Left lobe of liver (tissue), 2 donors: ENCODE measurements around the gene CNTLN. TPM values are rescaled to one million over a fixed set of nuclear protein-coding genes. Genes with fewer than 3 reads are reported as not detected.
"Not testable (repeated sequence)": the region's sequence is repeated elsewhere in the genome, so short reads cannot be mapped to it uniquely, and the experiment has no call there.

Experiments
- ATAC-seq: fragments of 200-7000 bp; cut with Tn5 transposase; one replicate; pipeline ENCODE4 v1.9.1; 2020; ENCODE audit warnings: mild to moderate bottlenecking, moderate library complexity
- DNase-seq: peaks from one replicate; pipeline ENCODE4 v3.0.0-alpha.2; 2020; ENCODE audit warnings: low spot score
- total RNA-seq: library from RNA; stranded (reverse); gene quantifications from one replicate; pipeline ENCODE4 v1.2.1, GENCODE V29; 2021
- donor health status: DM: no; HTN: no; CAD: no; lungs with moderate emphysema.
- donor health status: DM: no; HTN: yes; CAD: no.

Gene CNTLN
- total RNA-seq, 1 donor from 2014 or later: 8.5 TPM

DNA sequence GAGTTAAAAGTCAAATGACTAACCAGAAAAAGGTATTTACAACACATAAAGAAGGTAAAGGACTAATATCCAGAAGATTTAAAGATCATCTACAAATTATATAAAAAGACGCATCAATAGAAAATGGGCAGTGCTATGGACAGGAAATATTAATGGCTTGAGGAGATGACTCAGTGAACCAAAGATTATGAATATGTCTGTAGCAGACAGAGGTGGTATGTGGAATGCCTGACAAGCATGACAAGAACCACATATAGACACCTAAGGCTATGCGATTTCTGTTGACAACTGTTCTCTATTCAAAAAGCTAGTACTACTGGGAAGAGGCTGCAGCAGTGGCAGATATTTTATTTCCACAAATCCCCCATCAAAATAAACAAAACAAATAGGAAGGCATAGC, 267.0 kb downstream of the CNTLN start:
- DNase-seq: no peak
- ATAC-seq: no peak

DNA sequence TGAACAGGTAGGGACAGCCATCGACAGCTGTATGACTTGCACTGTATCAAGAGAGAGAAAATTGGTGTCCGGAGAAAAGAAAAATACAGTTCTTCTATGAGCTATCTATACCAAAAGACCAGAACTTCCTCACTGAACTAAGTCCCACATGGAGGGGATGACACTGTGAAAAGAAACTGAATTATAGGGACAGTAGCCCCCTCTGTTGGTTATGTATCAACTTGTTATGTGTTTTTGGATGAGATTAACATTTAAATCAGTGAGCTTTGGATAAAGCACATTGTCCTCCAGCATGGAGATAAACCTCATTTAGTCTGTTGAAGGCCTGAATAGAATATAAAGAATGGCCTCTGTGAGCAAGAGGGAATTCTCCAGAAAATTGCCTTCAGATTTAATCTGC, 267.5 kb downstream of the CNTLN start:
- DNase-seq (no peak), ATAC-seq (peak; percentile 58)

DNA sequence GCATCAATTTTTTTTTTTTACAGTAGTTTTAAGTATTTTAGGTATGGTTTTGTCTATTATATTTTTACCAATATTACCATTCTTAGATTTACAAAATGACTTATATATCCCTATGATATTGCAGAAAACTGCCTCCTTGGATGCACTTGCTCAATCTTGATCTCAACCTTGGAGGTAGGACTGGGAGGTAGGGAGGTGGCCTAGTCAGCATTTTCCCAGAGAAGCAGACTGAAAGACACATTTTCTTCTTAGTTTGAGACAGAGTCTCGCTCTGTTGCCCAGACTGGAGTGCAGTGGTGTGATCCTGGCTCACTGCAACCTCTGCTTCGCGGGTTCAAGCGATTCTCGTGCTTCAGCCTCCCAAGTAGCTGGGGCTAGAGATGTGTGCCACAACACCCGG, 268.7 kb downstream of the CNTLN start:
- DNase-seq: no peak

DNA sequence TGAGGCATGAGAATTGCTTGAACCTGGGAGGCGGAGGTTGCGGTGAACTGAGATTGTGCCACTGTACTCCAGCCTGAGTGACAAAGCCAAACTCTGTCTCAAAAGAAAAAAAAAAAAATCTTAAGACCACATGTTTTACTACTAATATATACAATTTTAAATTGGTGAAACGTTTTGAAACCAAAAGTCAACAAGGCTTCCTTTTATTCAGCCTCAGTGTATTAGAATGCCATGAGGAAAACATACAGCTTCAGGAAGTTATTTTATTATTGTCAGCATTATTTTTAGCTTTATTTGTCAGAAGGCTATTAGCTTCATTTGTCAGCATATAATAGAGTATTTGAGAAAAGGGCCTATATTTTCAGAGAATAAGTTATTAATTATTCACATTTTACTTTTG, 280.1 kb downstream of the CNTLN start:
- DNase-seq (no peak), ATAC-seq (no peak)

More for the DNA sequence above, 268.7 kb downstream of the CNTLN start:
- no peak for ATAC-seq

DNA sequence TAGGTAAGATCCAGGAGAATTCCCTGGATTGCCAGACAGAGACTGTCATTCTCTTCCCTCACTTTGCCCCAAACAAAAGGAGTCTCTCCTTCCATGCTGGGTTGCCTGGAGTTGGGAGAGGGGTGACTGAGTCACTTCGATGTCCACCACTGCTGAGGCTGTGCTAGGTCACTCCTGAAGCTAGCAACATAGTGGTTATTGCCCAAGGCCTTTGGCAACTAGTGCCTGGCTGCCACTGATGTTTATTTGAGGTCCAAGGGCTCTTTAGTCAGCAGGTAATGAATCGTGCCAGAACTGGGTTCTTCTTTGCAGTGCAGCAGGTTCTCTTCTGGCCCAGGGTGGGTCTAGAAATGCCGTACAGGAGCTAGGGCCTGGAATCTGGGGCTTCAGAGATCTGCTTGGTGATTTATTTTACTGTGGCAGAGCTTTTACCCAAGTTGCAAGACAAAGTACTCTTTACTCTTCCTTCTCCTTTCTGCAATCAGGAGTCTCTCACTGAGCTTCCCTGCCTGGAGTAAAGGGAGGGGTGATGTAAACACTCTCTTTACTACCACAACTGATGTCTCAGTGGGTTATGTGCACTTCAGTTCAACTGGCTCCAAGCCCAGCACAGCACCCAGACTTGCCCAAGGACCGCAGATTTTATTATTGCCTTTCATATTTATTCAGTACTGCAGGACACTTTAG, 288.3 kb downstream of the CNTLN start:
- peak; percentile 81 for DNase-seq
- peak; percentile 96 for ATAC-seq

DNA sequence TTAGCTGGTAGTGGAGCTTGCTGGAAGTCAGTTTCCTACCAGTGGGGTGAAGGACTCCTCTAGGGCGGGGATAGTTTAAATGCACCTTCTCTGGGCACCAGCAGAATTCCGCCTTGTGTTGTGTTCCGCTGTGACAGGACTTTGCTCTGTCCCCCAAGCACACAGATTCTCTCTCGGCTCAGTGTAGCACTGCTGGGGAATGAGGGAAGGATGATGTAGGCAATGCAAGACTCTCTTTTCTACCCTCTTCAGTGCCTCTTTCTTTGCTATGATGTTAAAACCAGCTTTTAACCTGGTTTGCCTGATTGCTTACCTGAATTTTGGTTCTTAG, 288.8 kb downstream of the CNTLN start:
- DNase-seq: no peak
- peak; percentile 77 for ATAC-seq

DNA sequence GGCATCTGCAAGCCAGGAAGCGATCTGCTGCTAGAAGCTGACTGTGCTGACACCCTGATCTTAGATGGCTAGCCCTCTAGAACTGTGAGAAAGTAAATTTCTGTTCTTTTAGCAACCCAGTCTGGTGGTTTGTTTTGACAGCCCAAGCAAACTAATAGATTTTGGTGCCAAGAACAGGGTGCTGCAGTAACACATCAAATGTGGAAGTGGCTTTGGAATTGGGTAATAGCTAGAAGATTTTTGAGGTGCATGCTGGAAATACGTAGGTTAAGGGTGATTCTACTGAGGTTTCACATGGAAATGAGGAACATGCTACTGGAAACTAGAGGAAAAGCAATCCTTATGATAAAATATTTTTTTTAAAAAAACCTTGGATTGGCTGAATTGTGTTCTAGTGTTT, 290.5 kb downstream of the CNTLN start:
- ATAC-seq (no peak), DNase-seq (no peak)

DNA sequence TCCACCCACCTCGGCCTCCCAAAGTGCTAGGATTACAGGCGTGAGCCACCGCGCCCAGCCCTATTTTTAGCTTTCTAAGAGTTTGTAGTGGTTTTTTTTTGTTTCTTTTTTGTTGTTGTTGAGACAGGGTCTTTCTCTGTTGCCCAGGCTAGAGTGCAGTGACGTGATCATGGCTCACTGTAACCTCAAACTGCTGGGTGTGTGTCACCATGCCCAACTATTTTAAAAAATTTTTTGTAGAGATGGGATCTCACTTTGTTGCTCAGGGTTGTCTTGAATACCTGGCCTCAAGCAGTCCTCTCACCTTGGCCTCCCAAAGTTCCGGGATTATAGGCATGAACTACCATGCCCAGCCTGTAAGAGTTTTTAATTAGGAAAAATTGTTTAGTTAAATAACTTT, 298.7 kb downstream of the CNTLN start:
- ATAC-seq: no peak
- no peak for DNase-seq

DNA sequence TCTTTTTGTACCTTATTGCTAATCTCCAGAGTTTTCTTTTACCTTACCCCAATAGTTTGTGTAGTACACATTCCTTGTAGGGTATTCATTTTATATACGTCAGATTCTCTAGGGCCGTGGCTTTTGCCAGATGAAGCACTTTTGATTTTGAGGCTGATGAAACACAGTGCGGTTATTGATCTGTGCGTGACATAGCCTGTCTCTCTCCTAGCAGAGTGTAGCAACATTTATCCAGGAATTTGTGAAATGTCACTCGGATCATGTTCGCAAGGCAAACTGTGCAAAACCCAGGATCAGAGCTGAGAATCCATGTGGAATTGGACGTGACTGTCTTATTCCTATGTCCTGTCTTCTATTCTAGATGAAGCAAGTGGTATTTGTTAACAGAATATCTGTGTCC, 302.0 kb downstream of the CNTLN start:
- peak; percentile 95 for ATAC-seq

DNA sequence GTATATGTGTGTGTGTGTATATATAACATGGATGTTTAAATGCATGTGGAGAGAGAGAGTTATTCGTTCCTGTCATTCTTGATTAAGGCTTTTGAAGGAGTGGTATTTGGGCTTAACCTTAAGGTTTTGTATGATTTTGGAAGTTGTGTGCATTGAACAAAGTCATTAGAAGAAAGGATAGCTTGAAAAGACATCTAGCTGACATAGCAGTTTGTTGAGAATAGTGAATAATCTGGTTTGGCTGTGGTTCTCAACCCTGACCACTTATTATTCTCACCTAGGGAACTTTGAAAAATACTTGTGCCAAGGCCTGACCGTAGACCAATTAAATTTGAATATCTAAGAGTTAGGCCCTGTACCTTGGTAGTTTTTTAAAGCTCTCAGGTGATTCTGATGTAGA, 303.0 kb downstream of the CNTLN start:
- no peak for DNase-seq
- ATAC-seq: no peak

More for the DNA sequence above, 302.0 kb downstream of the CNTLN start:
- peak; percentile 48 for DNase-seq

DNA sequence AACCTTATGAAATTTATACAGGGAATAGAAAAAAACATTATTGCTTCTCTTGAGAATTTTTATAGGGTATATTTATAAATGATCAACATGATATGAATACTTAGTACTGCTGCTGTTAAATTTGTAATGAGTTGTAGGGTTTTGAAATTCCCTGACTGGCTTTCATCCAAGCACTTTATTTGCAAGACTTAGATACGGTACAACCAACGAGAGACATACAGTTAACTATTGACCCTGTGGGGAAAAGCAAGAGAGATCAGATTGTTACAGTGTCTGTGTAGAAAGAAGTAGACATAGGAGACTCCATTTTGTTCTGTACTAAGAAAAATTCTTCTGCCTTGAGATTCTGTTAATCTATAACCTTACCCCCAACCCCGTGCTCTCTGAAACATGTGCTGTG, 310.3 kb downstream of the CNTLN start:
- peak; percentile 88 for ATAC-seq
- not testable (repeated sequence) for DNase-seq

DNA sequence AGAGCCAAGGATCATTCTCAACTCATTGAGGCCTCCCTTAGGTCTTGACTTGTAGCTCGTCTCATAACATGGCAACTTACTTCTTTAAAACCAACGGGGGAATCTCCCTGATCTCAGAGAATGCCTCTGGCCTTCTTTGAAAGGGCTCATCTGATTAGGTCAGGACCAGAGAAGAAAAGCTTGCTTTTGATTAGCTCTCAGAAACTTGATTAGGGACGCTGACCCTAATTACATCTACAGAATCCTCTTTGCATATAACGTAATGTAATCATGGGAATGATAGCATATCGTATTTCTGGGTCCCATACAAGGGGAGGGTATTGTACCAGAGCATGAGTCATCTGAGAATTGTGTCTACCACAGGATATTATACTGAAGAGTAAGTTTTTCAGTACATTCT, 318.9 kb downstream of the CNTLN start:
- ATAC-seq (no peak), DNase-seq (no peak)

DNA sequence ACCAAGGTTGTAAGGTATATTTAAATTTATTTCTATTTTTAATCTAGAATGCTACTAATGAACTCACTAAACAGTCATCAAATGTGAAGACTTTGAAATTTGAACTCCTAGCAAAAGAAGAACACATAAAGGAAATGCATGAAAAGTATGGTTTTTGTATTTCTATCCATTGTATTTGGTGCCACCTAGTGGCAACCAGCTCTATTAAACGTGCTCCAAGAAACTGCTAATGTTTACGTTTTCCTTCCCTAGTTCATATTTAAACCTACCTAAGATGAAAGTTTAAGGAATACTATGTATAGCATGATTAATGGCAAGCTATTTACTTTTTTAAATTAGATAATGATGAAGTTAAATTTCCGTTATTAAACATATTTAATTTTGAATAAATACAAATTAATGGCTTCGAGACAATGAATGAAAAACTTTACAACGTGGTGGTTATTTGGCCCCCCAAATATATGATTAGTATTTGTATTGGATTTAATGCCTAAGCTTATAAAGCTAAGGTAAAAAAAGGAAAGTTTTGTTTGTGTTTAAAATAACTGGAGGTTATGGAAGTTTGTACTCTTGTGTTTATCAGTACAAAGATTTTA, 328.1 kb downstream of the CNTLN start:
- peak; percentile 81 for ATAC-seq
- no peak for DNase-seq

DNA sequence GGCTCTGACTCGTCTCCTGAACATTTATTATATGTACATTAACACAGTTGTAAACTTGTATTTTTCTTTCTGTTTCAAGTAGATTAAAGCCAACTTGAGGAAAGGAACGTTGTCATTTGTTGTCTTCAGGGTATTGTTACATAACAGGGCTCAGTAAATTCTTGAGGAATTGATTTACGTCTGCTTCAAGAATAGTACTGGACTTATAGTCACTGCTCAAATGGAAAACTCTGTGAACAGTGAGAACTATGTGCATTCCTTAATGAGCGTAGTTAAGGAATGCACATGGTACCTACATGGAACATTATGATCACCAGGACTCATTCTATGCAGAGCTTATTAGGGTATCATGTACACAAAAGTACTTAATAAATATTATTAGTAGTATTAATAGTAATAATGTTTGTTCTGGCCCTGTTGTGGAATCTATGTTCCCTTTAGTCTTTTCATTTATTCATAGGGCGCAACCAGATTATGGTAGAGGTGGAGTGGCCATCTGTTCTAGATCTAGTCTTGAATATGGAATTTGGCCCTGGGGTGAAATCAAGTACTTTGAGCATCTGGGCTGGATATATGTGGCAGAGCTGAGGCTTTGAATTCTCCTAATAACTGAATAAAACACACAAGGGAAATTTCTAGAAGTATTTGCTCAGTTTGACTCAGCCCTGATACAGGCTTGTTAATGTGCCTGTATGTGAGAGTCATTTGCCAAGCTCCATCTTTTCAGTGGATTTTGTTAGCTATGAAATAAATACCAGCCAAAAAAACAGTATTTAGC, 335.4 kb downstream of the CNTLN start:
- ATAC-seq: no peak
- DNase-seq: no peak

DNA sequence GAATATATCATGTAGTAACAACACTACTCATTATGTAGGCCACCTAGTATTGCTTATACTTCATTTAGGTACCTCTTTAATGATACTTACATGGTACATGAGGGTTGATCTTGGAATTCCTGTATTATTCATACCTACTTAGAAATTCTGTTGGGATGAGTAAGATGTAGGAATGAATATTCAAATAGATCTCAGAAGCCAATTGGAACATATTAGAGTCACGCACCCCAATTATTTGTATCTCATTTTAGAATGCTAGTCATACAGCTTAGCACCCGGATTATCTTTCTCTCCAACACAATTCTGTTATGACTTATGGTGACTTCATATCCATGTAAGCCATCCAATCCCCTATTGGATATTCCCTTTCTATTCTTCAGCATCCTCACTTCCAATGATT, 337.3 kb downstream of the CNTLN start:
- DNase-seq (no peak), ATAC-seq (no peak)

DNA sequence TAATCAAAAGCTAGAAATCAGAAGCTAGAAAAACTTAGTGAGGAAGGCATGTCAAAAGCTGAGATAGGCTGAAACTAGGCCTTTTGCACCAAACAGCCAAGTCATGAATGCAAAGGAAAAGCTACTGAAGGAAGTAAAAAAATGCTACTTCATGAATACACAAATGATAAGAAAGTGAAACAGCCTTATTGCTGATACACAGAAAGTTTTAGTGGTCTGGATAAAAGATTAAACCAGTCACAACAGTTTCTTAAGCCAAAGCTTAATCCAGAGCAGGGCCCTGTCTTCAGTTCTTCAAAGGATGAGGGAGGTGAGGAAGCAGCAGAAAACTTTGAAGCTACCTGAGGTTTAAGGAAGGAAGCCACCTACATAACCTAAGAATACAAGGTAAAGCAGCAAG, 341.6 kb downstream of the CNTLN start:
- ATAC-seq (no peak), DNase-seq (no peak)

DNA sequence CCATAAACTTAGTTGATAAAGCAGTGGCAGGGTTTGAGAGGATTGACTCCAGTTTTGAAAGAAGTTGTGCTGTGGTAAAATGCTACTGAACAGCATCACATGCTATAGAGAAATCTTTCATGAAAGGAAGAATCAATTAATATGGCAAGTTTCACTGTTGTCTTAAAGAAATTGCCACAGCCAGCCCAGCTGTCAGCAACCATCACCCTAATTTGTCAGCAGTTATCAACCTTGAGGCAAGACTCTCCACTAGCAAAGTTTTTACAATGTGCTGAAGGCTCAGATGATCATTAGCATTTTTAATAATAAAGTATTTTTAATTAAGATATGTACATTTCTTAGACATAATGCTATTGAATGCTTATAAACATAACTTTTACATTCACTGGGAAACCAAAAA, 343.0 kb downstream of the CNTLN start:
- ATAC-seq: no peak
- DNase-seq: no peak

DNA sequence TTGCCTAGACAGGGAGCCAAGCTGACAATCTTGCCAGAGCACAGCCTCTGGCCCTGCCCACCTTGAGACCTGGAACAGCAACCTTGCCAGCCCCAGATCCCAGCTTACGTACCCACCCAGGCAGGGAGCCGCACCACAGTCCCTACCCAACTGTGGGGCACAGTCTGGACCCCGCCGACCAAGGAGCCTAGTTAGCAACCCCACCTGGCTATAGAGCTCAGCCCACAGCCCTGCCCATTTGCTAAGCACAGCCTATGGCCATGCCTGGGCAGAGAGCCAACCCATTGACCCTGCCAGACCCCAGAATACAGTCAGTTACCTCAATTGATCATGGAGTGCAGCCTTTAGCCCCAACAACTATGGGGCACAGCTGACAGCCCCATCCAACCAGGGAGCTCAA, 346.1 kb downstream of the CNTLN start:
- no peak for ATAC-seq
- DNase-seq: peak; percentile 40

DNA sequence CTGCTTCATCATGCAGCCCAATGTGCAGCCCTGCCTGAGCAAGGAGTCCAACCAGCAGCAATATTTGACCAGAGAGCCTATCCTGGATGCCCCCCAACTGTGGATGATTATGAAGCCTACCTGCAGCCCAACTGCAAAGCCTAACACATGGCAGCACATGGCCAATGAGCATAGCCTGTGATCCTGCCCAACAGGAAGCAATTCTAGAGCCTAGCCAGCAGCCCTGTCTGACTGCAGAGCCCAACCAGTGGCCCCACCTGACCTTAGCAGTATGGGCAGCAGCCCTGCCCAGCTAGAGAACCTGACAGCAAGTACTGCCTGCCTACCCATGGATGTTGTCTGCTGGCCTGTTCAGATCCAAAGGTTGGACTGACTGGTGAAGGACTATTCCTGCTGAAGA, 346.7 kb downstream of the CNTLN start:
- DNase-seq: peak; percentile 35
- peak; percentile 32 for ATAC-seq

DNA sequence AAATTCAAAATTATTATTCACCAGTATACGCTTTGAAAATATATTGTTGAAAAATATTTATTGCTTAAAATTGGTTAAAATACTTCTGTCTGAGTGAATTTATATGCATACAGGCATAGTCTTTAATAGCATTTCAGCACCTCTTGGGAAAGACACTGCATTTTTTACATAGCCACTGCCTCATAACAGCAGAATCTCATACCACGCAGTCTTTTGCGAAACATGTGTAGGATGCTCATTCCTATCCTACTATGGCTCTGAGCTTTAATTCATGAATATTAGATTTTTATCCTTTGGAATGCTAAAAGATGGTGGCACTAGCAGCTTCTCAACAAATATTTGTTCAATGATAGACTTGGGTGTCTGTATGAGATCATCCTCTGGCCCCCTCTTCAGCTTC, 350.1 kb downstream of the CNTLN start:
- DNase-seq (no peak), ATAC-seq (no peak)

DNA sequence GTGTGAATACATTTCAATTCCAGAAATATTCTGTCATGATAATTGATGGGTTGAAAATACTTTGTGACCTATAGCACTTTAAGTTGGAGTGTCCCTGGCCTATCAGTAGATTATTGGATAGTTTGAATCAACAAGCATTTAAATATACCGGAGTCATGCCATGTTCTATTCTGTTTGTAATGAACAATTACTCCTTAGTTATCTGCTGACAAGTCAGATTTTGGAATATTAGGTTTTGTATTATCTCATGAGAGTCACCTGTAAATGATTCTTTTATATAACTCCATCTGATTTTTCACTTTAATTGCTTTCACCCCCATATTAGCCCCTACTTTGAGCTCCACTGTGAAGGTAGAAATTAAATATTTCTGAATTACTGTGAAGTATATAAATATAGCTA, 351.6 kb downstream of the CNTLN start:
- ATAC-seq: no peak
- no peak for DNase-seq

DNA sequence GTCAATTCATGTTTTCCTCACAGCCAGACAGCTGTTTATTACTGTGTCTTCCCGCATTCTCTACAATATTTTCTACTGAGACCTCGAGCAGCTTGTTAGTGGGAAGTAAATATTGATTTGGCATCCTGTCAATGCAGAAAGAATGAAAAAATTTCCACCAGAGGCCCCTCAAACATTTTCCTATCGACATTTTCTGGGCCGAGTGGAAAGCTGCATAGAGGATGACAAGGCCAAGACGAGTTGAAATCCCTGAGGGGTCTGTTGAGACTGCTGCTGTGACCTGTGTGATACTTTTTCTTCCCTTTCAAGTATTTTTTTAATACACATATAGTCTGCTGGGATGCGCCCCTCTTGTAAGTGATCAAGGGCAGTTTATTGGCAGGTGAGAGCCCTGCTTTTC, 352.6 kb downstream of the CNTLN start:
- DNase-seq: no peak
- no peak for ATAC-seq
